ENCODE results near the gene PDE3A.
"Not testable (repeated sequence)": the region's sequence is repeated elsewhere in the genome, so short reads cannot be mapped to it uniquely, and the experiment has no call there.

PDE3A gene

GRCh38 chr12:20557096-20557495, 188.8 kb downstream of the PDE3A start:
- DNase-seq: no peak

GRCh38 chr12:20560935-20561334, 192.6 kb downstream of the PDE3A start:
- no peak for DNase-seq

GRCh38 chr12:20561871-20562270, 193.5 kb downstream of the PDE3A start:
- no peak for DNase-seq

GRCh38 chr12:20567413-20567812, 199.1 kb downstream of the PDE3A start:
- DNase-seq: no peak

- no peak for DNase-seq
Measured at GRCh38 chr12:20572451-20572850, 204.1 kb downstream of the PDE3A start.

- DNase-seq: no peak
Measured at GRCh38 chr12:20576528-20576927, 208.2 kb downstream of the PDE3A start.

GRCh38 chr12:20577054-20577453, 208.7 kb downstream of the PDE3A start:
- DNase-seq: no peak

- no peak for DNase-seq
Measured at GRCh38 chr12:20578142-20578541, 209.8 kb downstream of the PDE3A start.

GRCh38 chr12:20585055-20585625, 216.8 kb downstream of the PDE3A start:
- no peak for DNase-seq

GRCh38 chr12:20585913-20586312, 217.6 kb downstream of the PDE3A start:
- DNase-seq: no peak

GRCh38 chr12:20588042-20588441, 219.7 kb downstream of the PDE3A start:
- DNase-seq: no peak

- DNase-seq: no peak
Measured at GRCh38 chr12:20590570-20590969, 222.2 kb downstream of the PDE3A start.

- no peak for DNase-seq
Measured at GRCh38 chr12:20592556-20592955, 224.2 kb downstream of the PDE3A start.

- no peak for DNase-seq
Measured at GRCh38 chr12:20593611-20594010, 225.3 kb downstream of the PDE3A start.

GRCh38 chr12:20596061-20596460, 227.7 kb downstream of the PDE3A start:
- DNase-seq: no peak

- DNase-seq: no peak
Measured at GRCh38 chr12:20599757-20600156, 231.4 kb downstream of the PDE3A start.

- no peak for DNase-seq
Measured at GRCh38 chr12:20601668-20602280, 233.4 kb downstream of the PDE3A start.

- no peak for DNase-seq
Measured at GRCh38 chr12:20602641-20603391, 234.5 kb downstream of the PDE3A start.

- DNase-seq: no peak
Measured at GRCh38 chr12:20604408-20605067, 236.2 kb downstream of the PDE3A start.

GRCh38 chr12:20615020-20615419, 246.7 kb downstream of the PDE3A start:
- DNase-seq: not testable (repeated sequence)

- DNase-seq: no peak
Measured at GRCh38 chr12:20616093-20616492, 247.8 kb downstream of the PDE3A start.

- DNase-seq: no peak
Measured at GRCh38 chr12:20620261-20620660, 251.9 kb downstream of the PDE3A start.

- no peak for DNase-seq
Measured at GRCh38 chr12:20624718-20625117, 256.4 kb downstream of the PDE3A start.

GRCh38 chr12:20625531-20625930, 257.2 kb downstream of the PDE3A start:
- no peak for DNase-seq

Measured in activated naive CD4-positive, alpha-beta T cell treated with anti-CD3 and anti-CD28 coated beads, Interleukin-2, amount 50 U/mL, for 16 hours (primary cell).